CD4-positive, alpha-beta T cell treated with Interleukin-21 for 1 hour (primary cell): Measurements from ENCODE around the gene EMP3.
"Not testable (repeated sequence)": the region's sequence is repeated elsewhere in the genome, so short reads cannot be mapped to it uniquely, and the experiment has no call there.

Experiments used
- DNase-seq: peaks from one replicate; pipeline ENCODE4 v3.0.0-alpha.2; 2020

Gene EMP3

GRCh38 chr19:48325265-48325910 lies at the start of gene EMP3:
Gene EMP3 (plus strand): TSS chr19:48325552. CDS start chr19:48326845, 1,293 bp downstream.
- peak; percentile 90 for DNase-seq

- DNase-seq: no peak
These were observed 45.6 kb upstream of the EMP3 start for GRCh38 chr19:48279747-48280146.

GRCh38 chr19:48283908-48284307 lies 41.4 kb upstream of the EMP3 start:
- DNase-seq: no peak

- no peak for DNase-seq
These were observed 40.5 kb upstream of the EMP3 start for GRCh38 chr19:48284896-48285295.

- DNase-seq: no peak
These were observed 37.6 kb upstream of the EMP3 start for GRCh38 chr19:48287748-48288147.

- DNase-seq: no peak
These were observed 35.0 kb upstream of the EMP3 start for GRCh38 chr19:48290401-48290770.

- peak; percentile 53 for DNase-seq
These were observed 34.4 kb upstream of the EMP3 start for GRCh38 chr19:48290771-48291488.

GRCh38 chr19:48291489-48291815 lies 33.9 kb upstream of the EMP3 start:
- not testable (repeated sequence) for DNase-seq

GRCh38 chr19:48292798-48293197 lies 32.6 kb upstream of the EMP3 start:
- no peak for DNase-seq

- no peak for DNase-seq
These were observed 29.9 kb upstream of the EMP3 start for GRCh38 chr19:48295458-48295857.

- no peak for DNase-seq
These were observed 28.2 kb upstream of the EMP3 start for GRCh38 chr19:48296963-48297734.

- DNase-seq: no peak
These were observed 27.4 kb upstream of the EMP3 start for GRCh38 chr19:48297975-48298374.

GRCh38 chr19:48301886-48302599 lies 23.3 kb upstream of the EMP3 start:
- no peak for DNase-seq

GRCh38 chr19:48302600-48302959 lies 22.8 kb upstream of the EMP3 start:
- DNase-seq: no peak

GRCh38 chr19:48303367-48303766 lies 22.0 kb upstream of the EMP3 start:
- no peak for DNase-seq

- DNase-seq: no peak
These were observed 21.5 kb upstream of the EMP3 start for GRCh38 chr19:48303866-48304265.

- DNase-seq: no peak
These were observed 16.4 kb upstream of the EMP3 start for GRCh38 chr19:48308631-48309586.

- not testable (repeated sequence) for DNase-seq
These were observed 15.6 kb upstream of the EMP3 start for GRCh38 chr19:48309731-48310130.

- DNase-seq: no peak
These were observed 15.1 kb upstream of the EMP3 start for GRCh38 chr19:48310227-48310626.

GRCh38 chr19:48311384-48311783 lies 14.0 kb upstream of the EMP3 start:
- no peak for DNase-seq

GRCh38 chr19:48315712-48316111 lies 9.6 kb upstream of the EMP3 start:
- DNase-seq: no peak

GRCh38 chr19:48317708-48317960 lies 7.7 kb upstream of the EMP3 start:
- DNase-seq: not testable (repeated sequence)
